Duodenal mucosa (tissue), 2 donors: ENCODE measurements around the gene IER3.
"Not testable (repeated sequence)": the region's sequence is repeated elsewhere in the genome, so short reads cannot be mapped to it uniquely, and the experiment has no call there.

Experiments
- H3K27ac ChIP-seq: one replicate; pipeline ENCODE4 v1.7.0; 2013; ENCODE audit warnings: low read depth, low read length
- H3K27me3 ChIP-seq, 2 donors: one replicate each; pipeline ENCODE4 v1.7.0; 2013; ENCODE audit warnings: low read length in 2 of 2, control low read depth in 1 of 2; ENCODE audit not compliant: insufficient read depth in 2 of 2, control insufficient read depth in 1 of 2
- H3K36me3 ChIP-seq, 2 donors: one replicate each; pipeline ENCODE4 v1.7.0; 2013; ENCODE audit warnings: low read length in 2 of 2, control low read depth in 1 of 2; ENCODE audit not compliant: insufficient read depth in 2 of 2, control insufficient read depth in 1 of 2
- H3K4me1 ChIP-seq, 2 donors: one replicate each; pipeline ENCODE4 v1.7.0; 2013; ENCODE audit warnings: low read length in 2 of 2, control low read depth in 1 of 2; ENCODE audit not compliant: insufficient read depth in 2 of 2, control insufficient read depth in 1 of 2
- H3K4me3 ChIP-seq, 2 donors: one replicate each; pipeline ENCODE4 v1.7.0; 2013; ENCODE audit warnings: low read length in 2 of 2, low read depth in 1 of 2
- H3K9ac ChIP-seq, 2 donors: one replicate each; pipeline ENCODE4 v1.7.0; 2013; ENCODE audit warnings: low read length in 2 of 2, low read depth in 1 of 2
- H3K9me3 ChIP-seq, 2 donors: one replicate each; pipeline ENCODE4 v1.7.0; 2013; ENCODE audit warnings: low read length in 2 of 2, control low read depth in 1 of 2; ENCODE audit not compliant: control insufficient read depth in 1 of 2

The IER3 gene

DNA sequence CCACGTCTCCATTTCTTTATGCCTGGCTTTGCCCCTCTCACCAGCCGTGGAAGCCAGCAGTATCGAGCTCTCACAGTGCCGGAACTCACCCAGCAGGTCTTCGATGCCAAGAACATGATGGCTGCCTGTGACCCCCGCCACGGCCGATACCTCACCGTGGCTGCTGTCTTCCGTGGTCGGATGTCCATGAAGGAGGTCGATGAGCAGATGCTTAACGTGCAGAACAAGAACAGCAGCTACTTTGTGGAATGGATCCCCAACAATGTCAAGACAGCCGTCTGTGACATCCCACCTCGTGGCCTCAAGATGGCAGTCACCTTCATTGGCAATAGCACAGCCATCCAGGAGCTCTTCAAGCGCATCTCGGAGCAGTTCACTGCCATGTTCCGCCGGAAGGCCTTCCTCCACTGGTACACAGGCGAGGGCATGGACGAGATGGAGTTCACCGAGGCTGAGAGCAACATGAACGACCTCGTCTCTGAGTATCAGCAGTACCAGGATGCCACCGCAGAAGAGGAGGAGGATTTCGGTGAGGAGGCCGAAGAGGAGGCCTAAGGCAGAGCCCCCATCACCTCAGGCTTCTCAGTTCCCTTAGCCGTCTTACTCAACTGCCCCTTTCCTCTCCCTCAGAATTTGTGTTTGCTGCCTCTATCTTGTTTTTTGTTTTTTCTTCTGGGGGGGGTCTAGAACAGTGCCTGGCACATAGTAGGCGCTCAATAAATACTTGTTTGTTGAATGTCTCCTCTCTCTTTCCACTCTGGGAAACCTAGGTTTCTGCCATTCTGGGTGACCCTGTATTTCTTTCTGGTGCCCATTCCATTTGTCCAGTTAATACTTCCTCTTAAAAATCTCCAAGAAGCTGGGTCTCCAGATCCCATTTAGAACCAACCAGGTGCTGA is 20.3 kb downstream of the IER3 start:
- H3K9me3 ChIP-seq, H3K4me3 ChIP-seq, H3K27me3 ChIP-seq, H3K9ac ChIP-seq, H3K27ac ChIP-seq: not testable (repeated sequence)
- Histone ChIP-seq H3K4me1 (peaks cover 11 to 27% of the 10 kb centered on the region in 2 donors), H3K36me3 (peaks cover 23 to 60% of the 10 kb centered on the region in 2 donors)

DNA sequence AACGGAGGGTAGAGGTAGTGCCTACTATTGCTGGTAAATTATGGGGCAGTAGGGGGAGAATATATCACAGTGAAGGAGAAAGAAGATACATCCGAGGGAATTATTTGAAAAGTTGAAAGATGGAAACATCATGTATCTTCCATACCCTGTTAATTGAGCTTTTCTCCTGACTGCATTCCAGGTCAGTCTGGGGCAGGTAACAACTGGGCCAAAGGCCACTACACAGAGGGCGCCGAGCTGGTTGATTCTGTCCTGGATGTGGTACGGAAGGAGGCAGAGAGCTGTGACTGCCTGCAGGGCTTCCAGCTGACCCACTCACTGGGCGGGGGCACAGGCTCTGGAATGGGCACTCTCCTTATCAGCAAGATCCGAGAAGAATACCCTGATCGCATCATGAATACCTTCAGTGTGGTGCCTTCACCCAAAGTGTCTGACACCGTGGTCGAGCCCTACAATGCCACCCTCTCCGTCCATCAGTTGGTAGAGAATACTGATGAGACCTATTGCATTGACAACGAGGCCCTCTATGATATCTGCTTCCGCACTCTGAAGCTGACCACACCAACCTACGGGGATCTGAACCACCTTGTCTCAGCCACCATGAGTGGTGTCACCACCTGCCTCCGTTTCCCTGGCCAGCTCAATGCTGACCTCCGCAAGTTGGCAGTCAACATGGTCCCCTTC is 21.0 kb downstream of the IER3 start:
- Histone ChIP-seq H3K36me3 (peaks cover 23 to 58% of the 10 kb centered on the region in 2 donors), H3K4me1 (peaks cover 13 to 30% of the 10 kb centered on the region in 2 donors)
- H3K27ac ChIP-seq, H3K9me3 ChIP-seq, H3K9ac ChIP-seq, H3K4me3 ChIP-seq, H3K27me3 ChIP-seq: not testable (repeated sequence)

DNA sequence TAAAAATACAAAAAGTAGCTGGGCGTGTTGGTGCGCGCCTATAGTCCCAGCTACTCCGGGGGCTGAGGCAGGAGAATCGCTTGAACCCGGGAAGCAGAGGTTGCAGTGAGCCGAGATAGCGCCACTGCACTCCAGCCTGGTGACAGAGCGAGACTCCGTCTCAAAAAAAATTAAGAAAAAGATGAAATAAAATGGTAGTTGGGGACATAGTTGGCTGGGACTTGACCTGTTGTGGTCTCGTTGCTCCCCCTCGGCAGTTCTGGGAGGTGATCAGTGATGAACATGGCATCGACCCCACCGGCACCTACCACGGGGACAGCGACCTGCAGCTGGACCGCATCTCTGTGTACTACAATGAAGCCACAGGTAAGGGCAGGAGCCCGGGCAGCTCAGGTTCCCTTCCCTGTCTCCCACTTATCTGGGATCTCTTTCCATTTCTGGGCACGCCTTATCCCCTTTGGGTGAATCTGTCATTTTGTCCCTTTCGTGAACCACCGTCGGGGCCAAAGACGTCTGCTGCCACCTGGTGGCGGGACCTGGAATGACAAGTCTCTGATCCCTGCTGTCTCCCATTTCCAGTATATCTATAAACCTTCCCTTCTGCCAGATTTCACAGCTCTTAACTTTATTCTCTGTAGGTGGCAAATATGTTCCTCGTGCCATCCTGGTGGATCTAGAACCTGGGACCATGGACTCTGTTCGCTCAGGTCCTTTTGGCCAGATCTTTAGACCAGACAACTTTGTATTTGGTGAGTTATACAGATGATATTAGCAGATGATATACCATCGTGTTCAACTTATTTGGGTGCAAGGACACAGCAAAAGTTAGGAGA is 21.9 kb downstream of the IER3 start:
- Histone ChIP-seq H3K9ac (peak overlapping the region in 1 of 2 donors; percentile 61), H3K4me1 (peaks cover 13 to 34% of the 10 kb centered on the region in 2 donors), H3K36me3 (peaks cover 19 to 50% of the 10 kb centered on the region in 2 donors), H3K27ac (no peak overlapping the region), H3K9me3 (no peaks in the 10 kb centered on the region), H3K27me3 (no peaks in the 10 kb centered on the region), H3K4me3 (peak overlapping the region; percentile 77 to 86)

DNA sequence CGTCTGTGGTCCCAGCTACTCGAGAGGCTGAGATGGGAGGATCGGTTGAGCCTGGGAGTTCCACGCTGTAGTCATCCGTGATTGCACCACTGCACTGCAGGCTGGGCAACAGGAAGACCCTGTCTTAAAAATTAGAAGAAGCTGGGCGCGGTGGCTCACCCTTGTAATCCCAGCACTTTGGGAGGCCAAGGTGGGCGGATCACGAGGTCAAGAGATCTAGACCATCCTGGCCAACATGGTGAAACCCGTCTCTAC is 22.4 kb downstream of the IER3 start:
- H3K4me1 ChIP-seq, result peaks cover 13 to 34% of the 10 kb centered on the region in 2 donors
- peaks cover 18 to 45% of the 10 kb centered on the region in 2 donors for H3K36me3 ChIP-seq
- H3K27ac ChIP-seq, H3K9me3 ChIP-seq, H3K27me3 ChIP-seq: not testable (repeated sequence)
- H3K4me3 ChIP-seq, result peak overlapping the region; percentile 77 to 86
- peak overlapping the region; percentile 57 to 81 for H3K9ac ChIP-seq

DNA sequence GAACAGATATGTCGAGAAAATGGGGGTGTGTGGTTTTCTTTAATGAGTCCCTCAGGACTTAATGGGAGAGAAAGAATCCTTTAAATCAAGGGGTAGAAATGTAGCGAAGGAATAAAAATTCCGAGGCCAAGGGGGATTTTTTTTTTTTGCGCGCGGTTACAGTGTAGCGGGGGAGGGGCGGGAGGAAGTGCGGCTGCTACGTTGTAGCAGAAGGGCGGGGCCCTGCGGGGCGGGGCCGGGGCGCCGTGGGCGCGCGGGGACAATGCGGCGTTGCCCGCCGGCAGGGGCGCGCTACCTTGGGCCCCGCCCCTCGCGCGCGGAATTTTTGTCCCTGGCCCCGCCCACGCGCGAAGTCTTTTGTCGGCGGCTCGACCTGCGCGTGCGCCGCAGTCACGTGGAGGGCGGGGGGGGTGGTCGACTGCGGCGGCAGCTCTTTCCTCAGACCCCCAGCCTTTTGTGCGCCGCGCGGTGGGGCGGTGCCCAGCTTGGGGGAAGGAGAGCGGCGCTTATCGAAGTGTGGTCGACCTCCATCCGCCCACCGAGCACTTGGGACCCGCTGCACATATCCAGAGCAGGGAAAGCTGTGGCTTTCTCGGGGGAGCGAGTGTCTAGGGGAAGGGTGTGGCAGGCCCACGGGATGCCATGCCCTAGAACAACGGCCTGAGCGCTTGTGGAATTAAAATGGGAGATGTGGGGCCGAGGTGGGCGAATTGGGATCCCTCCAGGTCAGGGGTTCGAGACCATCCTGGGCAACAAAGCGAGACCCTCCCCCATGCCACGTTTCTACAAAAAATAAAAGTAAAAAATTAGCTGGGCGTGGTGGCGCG is 22.9 kb downstream of the IER3 start:
- Histone ChIP-seq H3K9ac (peak overlapping the region; percentile 76 to 94), H3K4me3 (peak overlapping the region; percentile 83 to 91), H3K36me3 (peaks cover 18 to 40% of the 10 kb centered on the region in 2 donors), H3K27ac (peak overlapping the region; percentile 84), H3K27me3 (no peaks in the 10 kb centered on the region), H3K4me1 (peaks cover 17 to 38% of the 10 kb centered on the region in 2 donors), H3K9me3 (no peaks in the 10 kb centered on the region)

DNA sequence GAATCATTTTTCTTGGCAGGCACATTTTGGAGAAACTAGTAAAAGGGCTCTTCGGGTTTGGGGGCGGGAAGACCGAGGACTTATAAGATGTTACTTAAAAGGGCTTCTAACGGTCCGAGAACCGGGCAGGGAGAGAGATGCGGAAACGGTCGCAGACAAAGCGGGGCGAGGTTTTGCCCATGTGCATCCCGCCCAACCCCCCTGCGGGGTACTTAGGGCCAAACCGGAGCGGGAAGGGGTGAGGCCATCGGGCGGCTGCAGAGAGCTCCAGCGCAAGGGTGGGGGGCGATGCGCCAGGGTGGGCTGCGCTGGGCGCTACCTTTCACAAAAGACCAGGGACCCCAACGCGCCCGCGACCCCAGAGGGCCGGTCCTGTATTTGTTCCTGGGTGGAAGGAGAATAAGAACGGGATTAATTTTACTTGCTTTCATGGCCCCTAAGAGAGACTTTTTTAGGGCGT is 23.6 kb downstream of the IER3 start:
- Histone ChIP-seq H3K4me3 (peak overlapping the region; percentile 83 to 91), H3K27ac (peak overlapping the region; percentile 84), H3K9me3 (no peaks in the 10 kb centered on the region), H3K27me3 (no peaks in the 10 kb centered on the region), H3K36me3 (peaks cover 15 to 35% of the 10 kb centered on the region in 2 donors), H3K9ac (peak overlapping the region; percentile 76 to 94), H3K4me1 (peaks cover 18 to 37% of the 10 kb centered on the region in 2 donors)

DNA sequence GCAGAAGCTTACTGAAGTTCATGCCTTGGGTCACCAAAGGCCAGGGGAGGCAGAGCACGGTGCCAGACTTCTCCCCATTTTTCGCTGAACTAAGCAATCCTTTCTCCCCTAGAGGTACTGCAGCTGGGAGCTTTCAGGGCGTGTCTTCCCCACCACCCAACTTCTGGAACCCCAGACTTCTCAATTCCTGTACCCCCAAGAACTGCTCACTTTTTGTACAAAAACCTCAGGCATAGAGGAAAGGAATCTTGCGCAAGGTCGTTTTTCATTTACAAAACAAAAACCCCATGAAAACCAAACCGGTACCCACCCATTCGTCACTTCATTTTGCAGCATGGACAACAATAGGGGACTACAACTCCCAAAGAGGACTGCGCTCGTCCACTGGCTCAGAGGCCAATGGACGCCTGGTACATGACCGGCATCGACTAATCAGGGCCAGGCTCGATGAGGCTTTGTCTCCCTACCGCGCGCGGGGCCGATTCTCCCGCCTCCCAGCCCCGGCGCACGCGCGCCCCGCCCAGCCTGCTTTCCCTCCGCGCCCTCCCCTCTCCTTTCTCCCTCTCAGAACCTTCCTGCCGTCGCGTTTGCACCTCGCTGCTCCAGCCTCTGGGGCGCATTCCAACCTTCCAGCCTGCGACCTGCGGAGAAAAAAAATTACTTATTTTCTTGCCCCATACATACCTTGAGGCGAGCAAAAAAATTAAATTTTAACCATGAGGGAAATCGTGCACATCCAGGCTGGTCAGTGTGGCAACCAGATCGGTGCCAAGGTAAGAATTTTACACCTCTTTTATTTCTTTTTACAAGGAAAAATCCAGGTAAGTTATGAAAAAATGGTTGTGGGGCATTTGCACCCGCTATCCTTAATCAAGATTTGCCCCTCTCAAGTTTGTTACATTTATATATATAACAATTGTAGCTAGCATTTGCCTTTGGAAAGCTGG is 24.3 kb downstream of the IER3 start, which contains the start of gene TUBB:
Gene TUBB (plus strand): TSS at position 562 of the 947 bp plus-strand sequence. CDS start 155 bp downstream, at position 717.
- H3K27me3 ChIP-seq, result no peaks in the 10 kb centered on the region
- H3K9ac ChIP-seq, result peak within 1 kb of the TSS; percentile 76 to 94
- no peaks in the 10 kb centered on the region for H3K9me3 ChIP-seq
- peak within 1 kb of the TSS; percentile 83 to 91 for H3K4me3 ChIP-seq
- peaks cover 18 to 35% of the 10 kb centered on the region in 2 donors for H3K4me1 ChIP-seq
- peak within 1 kb of the TSS; percentile 84 for H3K27ac ChIP-seq
- H3K36me3 ChIP-seq, result peaks cover 12 to 28% of the 10 kb centered on the region in 2 donors

DNA sequence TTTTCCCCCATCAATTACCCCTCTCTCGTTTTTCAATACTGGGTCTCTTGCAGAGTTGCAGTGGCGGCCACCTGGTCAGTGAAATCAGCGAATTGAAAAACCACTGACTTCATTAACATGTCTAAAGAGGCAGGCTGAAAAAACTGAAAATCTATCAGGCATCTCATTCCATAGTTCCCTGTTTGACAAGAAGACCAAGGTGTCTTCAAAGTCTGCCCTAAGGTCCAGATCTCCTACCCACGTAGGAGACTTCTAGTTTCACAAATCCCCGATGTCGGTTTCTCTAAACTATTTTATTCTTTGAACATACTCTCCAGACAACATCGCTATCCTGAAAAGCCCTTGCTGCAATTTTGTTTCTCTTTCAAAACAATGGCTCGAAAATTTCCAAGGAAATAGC is 25.0 kb downstream of the IER3 start:
- Histone ChIP-seq H3K9ac (peak overlapping the region; percentile 74 to 94), H3K27ac (peak overlapping the region; percentile 63), H3K4me3 (peak overlapping the region; percentile 71 to 91), H3K27me3 (no peaks in the 10 kb centered on the region), H3K9me3 (no peaks in the 10 kb centered on the region), H3K36me3 (peaks cover 9 to 21% of the 10 kb centered on the region in 2 donors), H3K4me1 (peaks cover 18 to 35% of the 10 kb centered on the region in 2 donors)
